Hematopoietic multipotent progenitor cell treated with erythropoietin and hydrocortisone succinate and interleukin-3 and kit ligand, for 6 days (in vitro differentiated cells): ENCODE results near the gene IMPDH1.

Experiments used
- DNase-seq: peaks from one replicate; pipeline ENCODE4 v3.0.0-alpha.2; 2015

IMPDH1 gene

GRCh38 chr7:128357217-128357613 lies 52.6 kb downstream of the IMPDH1 start:
- no peak for DNase-seq

DNA sequence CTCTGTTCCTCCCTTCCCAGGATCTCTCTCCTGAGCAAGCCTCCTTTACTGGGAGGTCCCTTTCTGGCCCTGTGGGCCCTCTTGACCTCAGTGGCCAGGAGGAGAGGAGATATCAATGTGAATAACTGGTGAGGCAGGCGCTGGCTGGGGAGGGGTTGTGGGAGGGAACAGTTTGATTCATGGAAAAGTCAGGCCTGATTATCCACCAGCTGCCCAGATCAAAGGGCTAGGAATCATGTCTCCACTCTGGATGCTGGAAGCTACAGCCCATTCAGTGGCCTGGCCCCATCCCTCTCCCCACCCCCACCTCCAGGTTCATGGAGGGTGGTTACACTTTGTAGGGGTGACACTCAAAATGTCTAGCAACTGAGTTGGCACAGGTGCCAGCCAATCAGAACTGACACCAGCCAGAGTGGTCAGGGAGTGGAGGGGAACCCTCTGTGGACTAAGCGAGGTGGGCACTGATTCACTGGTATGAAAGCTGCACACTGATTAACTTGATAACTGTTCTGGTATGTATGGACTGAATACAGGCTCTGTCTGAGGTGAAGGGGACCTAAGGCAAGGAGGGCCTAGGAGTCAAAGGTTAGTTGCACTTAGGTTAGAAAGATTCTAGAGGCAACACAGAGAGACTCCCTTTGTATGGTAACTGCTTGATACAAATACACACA lies 53.1 kb downstream of the IMPDH1 start:
- no peak for DNase-seq

DNA sequence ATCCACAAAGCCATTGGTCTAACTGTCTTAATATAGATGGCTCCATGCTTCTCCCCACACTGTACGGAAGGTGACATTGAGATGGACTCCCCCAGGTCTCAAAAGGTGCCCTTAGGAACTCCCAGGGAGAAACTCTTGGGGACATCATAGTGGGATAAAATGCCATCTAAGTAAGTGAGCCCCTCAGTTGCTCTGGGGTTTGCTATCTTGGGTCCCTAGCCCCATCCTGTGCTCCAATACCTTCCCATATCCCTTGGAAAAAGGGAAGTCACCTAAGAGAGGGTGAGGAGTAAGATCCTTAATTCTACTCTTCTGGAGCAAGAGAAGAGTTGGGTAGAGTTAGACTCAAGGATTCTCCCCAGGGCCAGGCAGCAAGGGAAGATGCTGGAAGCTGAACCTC lies 56.2 kb downstream of the IMPDH1 start:
- DNase-seq = no peak

DNA sequence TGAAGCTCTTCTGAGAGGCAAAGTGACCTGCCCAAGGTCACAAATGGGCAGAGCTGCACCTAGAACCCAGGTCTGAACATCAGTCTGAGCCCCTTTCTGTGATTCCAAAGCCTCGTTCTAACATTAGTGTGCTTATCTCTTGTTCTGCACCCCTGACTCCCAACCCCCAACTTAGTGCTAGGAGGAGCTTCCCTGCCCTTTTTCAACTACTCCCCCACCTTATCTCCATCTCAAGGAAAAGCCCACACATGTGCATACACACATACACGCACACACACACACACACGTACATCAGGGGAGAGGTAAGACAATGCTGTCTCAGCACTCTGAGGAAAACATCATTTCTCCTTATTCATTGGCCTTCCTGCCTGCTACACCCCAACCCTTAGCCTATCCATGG lies 56.6 kb downstream of the IMPDH1 start:
- no peak for DNase-seq

DNA sequence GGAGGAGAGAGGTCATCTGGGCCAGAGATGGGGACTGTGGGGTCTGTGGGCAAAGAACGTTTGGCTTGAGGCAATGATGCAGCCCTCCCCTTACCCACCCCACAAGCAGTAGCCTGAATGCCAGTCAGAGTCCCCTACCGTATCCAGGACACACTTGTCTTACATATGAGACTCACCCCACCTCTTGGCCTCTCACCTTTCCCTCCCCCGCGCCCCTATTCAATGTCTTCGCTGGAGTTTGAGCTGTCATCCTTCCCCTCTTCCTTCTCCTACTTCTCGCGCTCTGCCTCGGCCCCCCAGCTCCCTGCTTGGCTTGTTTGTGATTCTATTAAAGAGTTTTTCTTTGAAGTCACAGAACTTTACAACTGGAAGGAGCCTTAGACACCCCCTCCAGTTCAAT lies 57.1 kb downstream of the IMPDH1 start:
- no peak for DNase-seq

GRCh38 chr7:128352153-128352537 lies 57.6 kb downstream of the IMPDH1 start:
- DNase-seq = peak; percentile 74

GRCh38 chr7:128351296-128352152 lies 58.3 kb downstream of the IMPDH1 start:
- DNase-seq = no peak

DNA sequence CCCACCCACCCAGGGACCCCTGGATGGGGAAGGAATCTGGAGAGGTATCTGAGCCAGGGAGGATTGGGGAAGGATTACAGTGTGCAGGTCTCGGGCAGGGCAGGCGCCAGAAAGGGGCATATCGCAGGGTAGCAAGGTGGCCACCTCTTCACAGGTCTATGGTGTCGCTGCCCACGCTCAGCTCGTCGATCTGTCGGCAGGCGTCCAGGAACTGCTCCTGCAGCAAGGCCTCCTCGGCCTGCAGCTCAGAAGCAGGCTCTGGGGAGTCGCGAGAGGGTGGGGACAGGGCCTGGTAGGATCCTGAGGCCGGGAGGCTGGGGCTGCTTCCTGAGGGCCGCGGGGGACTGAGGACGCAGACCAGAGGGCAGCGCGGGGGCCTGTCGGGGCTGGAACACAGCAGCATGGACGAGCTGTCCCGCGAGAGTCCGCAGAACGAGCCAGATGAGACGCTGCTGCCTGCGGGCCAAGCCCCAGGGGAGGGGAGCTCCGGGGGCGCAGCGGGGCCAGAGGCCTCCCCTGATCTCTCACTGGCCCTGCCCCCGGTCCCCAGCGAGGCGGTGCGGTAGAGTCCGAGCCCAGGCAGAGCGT lies 59.0 kb downstream of the IMPDH1 start:
- no peak for DNase-seq

DNA sequence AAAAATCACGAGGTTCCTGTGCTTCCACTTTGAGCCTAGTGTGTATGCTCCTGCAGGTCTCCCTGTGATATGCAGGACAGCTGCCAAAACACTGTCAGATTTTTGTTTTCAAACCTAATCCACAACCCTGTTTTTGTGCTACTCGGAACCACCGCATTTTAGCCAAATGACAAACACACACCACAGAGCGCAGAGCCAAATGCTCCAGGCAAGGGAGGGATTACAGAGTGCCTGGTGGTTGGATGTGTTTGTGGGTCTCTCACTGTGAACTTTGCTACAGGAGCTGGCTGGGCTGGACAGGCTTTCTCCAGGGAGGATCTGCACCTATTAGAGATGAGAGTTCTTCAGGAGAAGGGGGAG lies 60.3 kb downstream of the IMPDH1 start:
- DNase-seq = no peak

DNA sequence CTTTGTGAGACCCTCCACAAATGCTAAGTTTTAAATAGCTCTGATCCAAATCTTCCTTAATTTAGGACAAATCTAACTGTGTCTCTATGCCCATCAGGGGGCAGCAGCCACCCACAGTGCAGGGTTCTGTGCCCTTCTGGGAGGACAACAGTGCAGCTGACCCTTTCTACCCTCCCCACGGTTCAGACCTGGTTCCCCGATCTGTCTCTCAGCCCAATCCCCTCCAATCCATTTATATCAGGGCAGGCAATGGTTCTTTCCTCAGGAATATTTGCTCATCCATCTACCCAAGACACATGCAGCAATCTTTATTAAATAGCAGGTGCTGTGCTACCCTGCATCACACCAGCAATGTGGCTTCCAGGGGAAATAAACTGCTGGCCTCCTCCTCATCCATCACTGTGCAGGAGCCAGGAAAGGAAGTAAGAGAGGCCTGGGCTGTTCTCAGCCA lies 62.1 kb downstream of the IMPDH1 start:
- peak; percentile 77 for DNase-seq

DNA sequence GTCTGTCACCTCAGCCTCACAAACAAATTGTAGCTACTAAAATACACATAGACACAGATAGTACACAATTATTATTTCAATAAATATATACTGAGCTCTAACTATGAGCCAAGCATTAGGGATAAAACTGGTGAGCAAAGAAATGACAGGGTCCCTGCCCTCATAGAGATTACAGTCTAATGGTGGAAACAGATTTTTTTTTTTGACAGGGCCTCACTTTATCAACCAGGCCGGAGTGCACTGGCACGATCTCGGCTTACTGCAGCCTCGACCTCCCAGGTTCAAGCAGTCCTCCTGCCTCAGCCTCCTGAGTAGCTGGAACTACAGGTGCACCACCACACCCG lies 65.4 kb downstream of the IMPDH1 start:
- no peak for DNase-seq

- peak; percentile 97 for DNase-seq
These were observed 66.0 kb downstream of the IMPDH1 start, which contains the start of gene RBM28 for GRCh38 chr7:128343554-128344430. RBM28 (minus strand) TSS chr7:128343908; CDS start chr7:128343793, 115 bp downstream.
